Endothelial cell of umbilical vein (primary cell): Measurements from ENCODE around the gene MTA1. TPM values are rescaled to one million over a fixed set of nuclear protein-coding genes. Genes with fewer than 3 reads are reported as not detected.

Experiments used
- BruUV-seq: library from RNA; stranded (reverse); fragments of 400-500 nt; replicated peaks from 2 replicates; lab custom pipeline; 2021; lab: Mats Ljungman, UMichigan
- CTCF ChIA-PET: fragments of 300-600, 350-600 bp; sonication (Branson Sonifier 250); formaldehyde crosslinking; loops from one replicate; lab custom pipeline; 2021; ENCODE audit warnings: antibody characterized with exemption, inconsistent platforms; lab: Charles Lee
- POLR2A ChIA-PET: fragments of 300-600, 350-600 bp; sonication (Branson Sonifier 250); formaldehyde crosslinking; loops from one replicate; lab custom pipeline; 2021; ENCODE audit warnings: antibody characterized with exemption, inconsistent platforms; lab: Charles Lee
- DNase-seq: peaks from one replicate; pipeline ENCODE4 v3.0.0-alpha.2; 2011; ENCODE audit warnings: low read depth, low spot score
- FAIRE-seq: peaks from 2 replicates; lab custom pipeline; 2011; peaks lifted over from hg19 to GRCh38; lab: Jason Lieb, UNC
- H2AFZ ChIP-seq: 2 replicates; pipeline ENCODE4 v1.6.0; 2012; ENCODE audit warnings: low read depth, low read length, control low read depth, inconsistent platforms
- H3K27ac ChIP-seq: 2 replicates; pipeline ENCODE4 v1.5.1; 2011; ENCODE audit warnings: low read depth, mild to moderate bottlenecking, control low read depth, low read length, moderate library complexity; ENCODE audit not compliant: insufficient read depth
- H3K27me3 ChIP-seq, 2 experiments: 2 replicates each; pipeline versions ENCODE4 v1.6.0 to v1.6.1; 2011; ENCODE audit warnings: low read length in 2 of 2, mixed read lengths in 1 of 2; ENCODE audit not compliant: control insufficient read depth in 2 of 2, insufficient read depth in 2 of 2
- H3K36me3 ChIP-seq, 2 experiments: 2 replicates in 1 of 2; 3 replicates in 1 of 2; pipeline ENCODE4 v1.5.1; 2011; ENCODE audit warnings: low read length in 2 of 2, mild to moderate bottlenecking in 1 of 2, moderate library complexity in 1 of 2; ENCODE audit not compliant: control insufficient read depth in 2 of 2, insufficient read depth in 2 of 2; ENCODE audit errors: extremely low read depth in 1 of 2
- H3K4me1 ChIP-seq: 3 replicates; pipeline ENCODE4 v1.5.1; 2011; ENCODE audit warnings: mild to moderate bottlenecking, low read length; ENCODE audit not compliant: control insufficient read depth, insufficient read depth; ENCODE audit errors: extremely low read depth
- H3K4me2 ChIP-seq: 2 replicates; pipeline ENCODE4 v1.6.1; 2011; ENCODE audit warnings: low read length, control low read depth, mixed read lengths; ENCODE audit not compliant: insufficient read depth
- H3K4me3 ChIP-seq, 3 experiments: fragments of 200-600 bp in 1 of 3; sonication (generic), shearing (Covaris generic) in 1 of 3; replicated peaks in 1 of 3; 2 replicates each; pipeline ENCODE4 v1.5.1; 2011 to 2016; ENCODE audit warnings: control low read depth in 3 of 3, low read length in 3 of 3, mild to moderate bottlenecking in 2 of 3, inconsistent platforms in 1 of 3, low read depth in 1 of 3, moderate library complexity in 1 of 3; ENCODE audit not compliant: insufficient read depth in 1 of 3
- H3K79me2 ChIP-seq: 2 replicates; pipeline ENCODE4 v1.6.0; 2012; ENCODE audit warnings: low read length, inconsistent platforms; ENCODE audit not compliant: control insufficient read depth, insufficient read depth
- H3K9ac ChIP-seq: replicated peaks from 2 replicates; pipeline ENCODE3; 2011; ENCODE audit warnings: low read length, control low read depth; ENCODE audit not compliant: insufficient read depth; ENCODE audit errors: extremely low read depth
- H3K9me1 ChIP-seq: replicated peaks from 3 replicates; pipeline ENCODE4 v1.6.0; 2011; ENCODE audit warnings: mild to moderate bottlenecking, low read length; ENCODE audit not compliant: control insufficient read depth, insufficient read depth; ENCODE audit errors: extremely low read depth
- H3K9me3 ChIP-seq: replicated peaks from 2 replicates; pipeline ENCODE4 v1.5.1; 2012; ENCODE audit warnings: low read length, inconsistent platforms; ENCODE audit not compliant: control insufficient read depth, insufficient read depth
- H4K20me1 ChIP-seq: replicated peaks from 2 replicates; pipeline ENCODE3; 2011; ENCODE audit warnings: mild to moderate bottlenecking, low read length; ENCODE audit not compliant: control insufficient read depth, insufficient read depth; ENCODE audit errors: extremely low read depth
- EZH2 ChIP-seq: IDR thresholded peaks from 2 replicates; pipeline ENCODE4 v1.6.1; 2012; ENCODE audit warnings: borderline replicate concordance, low read depth, mild to moderate bottlenecking, moderate library complexity, low read length, inconsistent platforms; ENCODE audit not compliant: severe bottlenecking
- FOS ChIP-seq: IDR thresholded peaks from 2 replicates; pipeline ENCODE4 v1.6.1; 2011; ENCODE audit warnings: mild to moderate bottlenecking, low read length, moderate library complexity, borderline replicate concordance; ENCODE audit not compliant: insufficient read depth
- GATA2 ChIP-seq: IDR thresholded peaks from 2 replicates; pipeline ENCODE4 v1.7.0; 2011; ENCODE audit warnings: low read depth, mild to moderate bottlenecking, moderate library complexity, mixed read lengths, low read length; ENCODE audit not compliant: insufficient read length, insufficient read depth
- MAX ChIP-seq: IDR thresholded peaks from 2 replicates; pipeline ENCODE4 v1.6.1; 2011; ENCODE audit not compliant: insufficient read depth, insufficient read length
- POLR2AphosphoS5 ChIP-seq: IDR thresholded peaks from 2 replicates; pipeline ENCODE4 v1.6.1; 2012; ENCODE audit warnings: low read depth, mild to moderate bottlenecking, control low read depth, low read length, moderate library complexity; ENCODE audit not compliant: insufficient read depth
- dilution Hi-C: fragments of 300-500 bp; cut with MboI; formaldehyde crosslinking; loops from one replicate; pipeline ENCODE4 v1.15.0; 2019; ENCODE audit warnings: low sequenced_read_pairs; ENCODE audit not compliant: extremely low pct_ligation_motif_present
- intact Hi-C: fragments of 100-400 bp; cut with micrococcal nuclease; formaldehyde crosslinking; loops from one replicate; pipeline ENCODE4 v1.10.0; 2022
- polyA plus RNA-seq, 4 experiments: library from polyadenylated mRNA; depleted of rRNA in 3 of 4; stranded (reverse) in 3 of 4; unstranded in 1 of 4; fragments of >200 nt; gene quantifications; 2 replicates each; pipeline versions ENCODE4 v1.2.1 to v1.2.3, GENCODE V29; 2011 to 2012; ENCODE audit warnings: missing spikeins in 1 of 4
- total RNA-seq: library from RNA; stranded (reverse); gene quantifications from 2 replicates; pipeline ENCODE4 v1.2.3, GENCODE V29; 2021

The MTA1 gene
- total and polyA plus RNA-seq, 2 donors (not counting 3 experiments of a cell fraction or from before 2014, with no cell fraction given), result 85.2 to 167 TPM

DNA sequence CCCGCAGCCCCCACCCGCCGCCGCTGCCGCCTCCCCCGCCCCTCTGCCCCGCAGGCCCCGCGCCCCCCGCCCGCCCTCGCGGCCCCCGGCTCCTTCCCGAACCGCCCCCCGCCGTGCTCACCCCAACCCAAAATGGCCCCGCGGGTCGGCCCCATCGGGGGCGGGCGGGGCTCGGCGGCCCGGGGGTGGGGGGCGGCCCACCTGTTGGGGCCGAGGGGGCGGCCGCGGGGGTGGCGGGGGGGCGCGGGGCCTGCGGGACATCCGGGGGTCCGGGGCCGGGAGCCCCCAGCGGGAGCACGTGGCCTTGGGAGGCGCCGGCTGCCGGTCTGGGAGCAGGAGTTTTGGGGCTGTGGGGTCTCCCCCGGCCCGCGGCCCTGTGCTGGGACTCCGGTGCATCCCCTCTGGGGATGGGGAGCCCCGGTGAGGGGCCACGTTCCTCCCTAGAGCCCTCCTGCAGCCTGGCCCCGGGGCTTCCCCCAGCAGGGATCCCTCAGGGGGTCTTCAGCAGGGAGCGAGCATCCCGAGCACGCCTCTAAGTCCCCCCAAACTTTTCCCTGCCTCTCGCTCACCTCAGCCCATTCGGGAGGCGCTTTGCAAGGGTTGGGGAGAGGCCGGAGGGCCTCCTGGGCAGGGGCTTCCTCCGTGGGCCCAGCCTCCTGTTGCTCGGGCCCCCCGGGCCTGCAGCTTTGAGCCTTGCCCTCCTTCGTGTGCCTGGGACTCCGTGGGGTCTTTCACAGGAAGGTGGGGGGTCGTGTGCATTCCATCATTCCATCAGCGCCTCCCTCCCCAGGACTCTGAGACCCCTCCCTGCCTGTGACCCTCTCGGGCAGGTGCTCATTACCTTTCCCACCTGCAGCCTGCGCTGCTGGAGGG lies 710 bp downstream of the MTA1 start:
- no TSS peak for BruUV-seq
- H3K27ac ChIP-seq, result peak overlapping the region; percentile 15
- peak overlapping the region; percentile 85 for H3K4me2 ChIP-seq
- peak; percentile 2 for TF ChIP-seq POLR2AphosphoS5
- TF ChIP-seq GATA2, result no peak
- no peak for TF ChIP-seq EZH2
- TF ChIP-seq FOS, result no peak
- TF ChIP-seq MAX, result no peak
- ChIA-PET POLR2A (no interaction called here), CTCF (interaction anchor here (1.1 kb wide), 3 partner anchors 28 to 68 kb away, joined by 3 to 4 read pairs (median 3); no protein-coding TSS in a partner anchor)
- no peaks in the 10 kb centered on the region for H3K9me3 ChIP-seq
- peaks cover 0 to 3% of the 10 kb centered on the region in 2 experiments for H3K36me3 ChIP-seq
- FAIRE-seq (no peak), DNase-seq (no peak)
- H3K9ac ChIP-seq, result peak overlapping the region; percentile 69
- H3K4me3 ChIP-seq, result peak overlapping the region; percentile 50 to 96 (median 82)
- H3K9me1 ChIP-seq, result no peaks in the 10 kb centered on the region
- peaks cover 18% of the 10 kb centered on the region for H3K4me1 ChIP-seq
- peaks cover 53% of the 10 kb centered on the region for H3K79me2 ChIP-seq
- H3K27me3 ChIP-seq, result no peaks in the 10 kb centered on the region
- no peaks in the 10 kb centered on the region for H4K20me1 ChIP-seq
- no peak overlapping the region for H2AFZ ChIP-seq
- intact Hi-C loops (no loop called here), dilution Hi-C loops (no loop called here)
